ENCODE measurements around the gene SDR42E1.
"Not testable (repeated sequence)": the region's sequence is repeated elsewhere in the genome, so short reads cannot be mapped to it uniquely, and the experiment has no call there.

The SDR42E1 gene

GRCh38 chr16:82005027-82005830, 6.0 kb downstream of the SDR42E1 start:
- no peak for DNase-seq (ENCODE audit: low read depth in 2 of 2)

DNA sequence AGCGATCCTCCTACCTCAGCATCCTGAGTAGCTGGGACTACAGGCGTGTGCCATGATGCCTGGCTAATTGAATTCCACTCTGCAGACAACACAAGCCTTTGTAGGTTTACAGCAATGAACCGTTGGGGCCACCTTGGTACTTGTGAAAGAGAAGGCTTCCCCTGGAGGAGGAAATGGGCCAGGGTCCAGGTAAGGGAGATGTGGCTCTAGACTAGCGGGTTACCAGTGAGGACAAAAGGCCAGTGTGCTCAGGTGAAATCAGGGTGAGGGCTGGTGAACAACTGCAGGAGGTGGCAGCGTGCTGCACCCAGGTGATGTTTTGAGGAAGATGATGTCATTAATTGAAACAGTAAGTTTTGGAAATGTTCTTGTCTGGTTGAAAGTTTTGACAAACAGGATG, 6.7 kb downstream of the SDR42E1 start:
- no peak for DNase-seq (ENCODE audit: low read depth in 2 of 2)

GRCh38 chr16:82002831-82003230, 8.4 kb downstream of the SDR42E1 start:
- no peak for DNase-seq (ENCODE audit: low read depth in 2 of 2)

DNA sequence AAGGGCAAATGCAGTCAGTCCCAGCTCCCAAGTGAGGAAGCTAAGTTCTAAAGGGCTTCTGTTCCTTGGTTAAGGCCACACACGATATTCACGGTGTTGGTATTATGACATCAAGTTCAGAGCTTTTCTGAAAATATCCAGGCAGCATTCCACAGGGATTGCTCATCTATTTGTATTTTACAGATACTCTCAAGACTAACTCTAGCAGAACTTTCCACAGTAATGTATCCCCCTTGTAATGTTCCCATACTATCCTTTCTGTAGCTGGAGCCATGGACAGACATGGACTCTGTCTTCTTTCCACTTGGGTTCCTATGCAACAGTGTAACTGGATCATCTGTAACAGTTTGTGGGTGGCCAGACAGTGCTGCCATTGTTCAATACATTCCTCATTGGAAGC, 13.5 kb downstream of the SDR42E1 start:
- no peak for DNase-seq (ENCODE audit: low read depth in 2 of 2)

GRCh38 chr16:81996664-81997509, 14.4 kb downstream of the SDR42E1 start:
- DNase-seq (ENCODE audit: low read depth in 2 of 2): no peak

- DNase-seq (ENCODE audit: low read depth in 2 of 2): no peak
Measured at GRCh38 chr16:81995651-81996050, 15.6 kb downstream of the SDR42E1 start.

- DNase-seq (ENCODE audit: low read depth in 2 of 2): no peak
Measured at GRCh38 chr16:81994485-81994884, 16.8 kb downstream of the SDR42E1 start.

DNA sequence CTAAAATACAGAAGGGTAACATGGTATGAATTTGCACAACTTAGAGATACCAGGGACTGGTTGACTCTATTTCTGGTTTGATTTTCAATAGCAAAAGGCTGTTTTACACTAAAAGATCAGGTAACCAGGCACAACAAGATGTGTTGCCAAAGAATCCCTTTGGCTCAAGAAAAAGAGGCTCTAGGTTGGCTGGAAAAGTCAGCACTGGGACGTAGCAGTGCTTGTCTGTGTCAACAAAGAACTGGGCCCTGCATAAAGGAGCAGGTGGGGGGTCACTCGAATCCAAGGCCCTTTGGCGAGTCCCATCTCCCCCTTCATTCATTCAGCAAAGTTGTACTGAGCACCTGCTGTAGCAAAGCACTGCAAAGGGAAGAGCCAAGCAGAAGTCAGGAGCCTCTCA, 18.4 kb downstream of the SDR42E1 start:
- DNase-seq (ENCODE audit: low read depth in 2 of 2): no peak

DNA sequence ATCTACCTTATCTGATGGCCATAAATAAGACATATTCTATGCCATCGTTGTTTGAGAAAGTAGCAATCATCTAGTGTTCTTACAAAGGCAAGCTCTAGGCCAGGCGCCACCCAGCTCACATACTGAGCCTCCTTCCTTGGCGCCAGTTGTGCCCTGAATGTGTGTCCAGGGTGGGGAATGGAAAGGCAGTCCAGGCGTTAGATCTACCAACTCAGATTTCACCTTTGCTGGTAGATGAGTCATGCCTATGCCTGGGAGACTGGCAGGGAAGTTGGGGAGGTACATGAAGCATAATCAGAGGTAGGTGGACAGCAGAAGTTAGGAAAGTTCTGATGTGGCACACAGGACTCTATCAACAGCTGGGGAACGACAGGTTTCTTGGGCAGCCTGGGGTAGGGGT, 23.6 kb downstream of the SDR42E1 start:
- DNase-seq (ENCODE audit: low read depth in 2 of 2): no peak

- DNase-seq (ENCODE audit: low read depth in 2 of 2): no peak
Measured at GRCh38 chr16:81987121-81987520, 24.1 kb downstream of the SDR42E1 start.

DNA sequence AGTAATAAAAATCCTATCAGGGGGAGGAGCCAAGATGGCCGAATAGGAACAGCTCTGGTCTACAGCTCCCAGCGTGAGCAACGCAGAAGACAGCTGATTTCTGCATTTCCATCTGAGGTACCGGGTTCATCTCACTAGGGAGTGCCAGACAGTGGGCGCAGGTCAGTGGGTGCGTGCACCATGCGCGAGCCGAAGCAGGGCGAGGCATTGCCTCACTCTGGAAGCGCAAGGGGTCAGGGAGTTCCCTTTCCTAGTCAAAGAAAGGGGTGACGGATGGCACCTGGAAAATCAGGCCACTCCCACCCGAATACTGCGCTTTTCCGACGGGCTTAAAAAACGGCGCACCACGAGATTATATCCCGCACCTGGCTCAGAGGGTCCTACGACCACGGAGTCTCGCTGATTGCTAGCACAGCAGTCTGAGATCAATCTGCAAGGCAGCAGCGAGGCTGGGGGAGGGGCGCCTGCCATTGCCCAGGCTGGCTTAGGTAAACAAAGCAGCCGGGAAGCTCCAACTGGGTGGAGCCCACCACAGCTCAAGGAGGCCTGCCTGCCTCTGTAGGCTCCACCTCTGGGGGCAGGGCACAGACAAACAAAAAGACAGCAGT, 33.8 kb downstream of the SDR42E1 start:
- DNase-seq (ENCODE audit: low read depth in 2 of 2): not testable (repeated sequence)

DNA sequence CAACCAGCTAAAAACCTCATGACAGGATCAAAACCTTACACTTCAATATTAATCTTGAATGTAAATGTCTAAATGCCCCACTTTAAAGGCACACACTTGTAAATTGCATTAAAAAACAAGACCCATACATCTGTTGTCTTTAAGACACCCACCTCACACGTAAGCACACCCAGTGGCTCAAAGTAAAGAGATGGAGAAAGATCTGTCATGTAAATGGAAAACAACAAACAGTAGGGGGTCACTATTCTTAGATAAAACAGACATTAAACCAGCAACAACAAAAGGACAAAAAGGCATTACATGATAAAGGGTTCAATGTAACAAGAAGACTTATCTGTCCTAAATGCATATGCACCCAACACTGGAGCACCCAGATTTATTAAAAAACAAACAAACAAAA, 35.6 kb downstream of the SDR42E1 start:
- DNase-seq (ENCODE audit: low read depth in 2 of 2): no peak

- DNase-seq (ENCODE audit: low read depth in 2 of 2): no peak
Measured at GRCh38 chr16:81973737-81974136, 37.5 kb downstream of the SDR42E1 start.

- no peak for DNase-seq (ENCODE audit: low read depth in 2 of 2)
Measured at GRCh38 chr16:81971853-81972252, 39.4 kb downstream of the SDR42E1 start.

- no peak for DNase-seq (ENCODE audit: low read depth in 2 of 2)
Measured at GRCh38 chr16:81967358-81967757, 43.9 kb downstream of the SDR42E1 start.

GRCh38 chr16:81964808-81965207, 46.5 kb downstream of the SDR42E1 start:
- no peak for DNase-seq (ENCODE audit: low read depth in 2 of 2)

- DNase-seq (ENCODE audit: low read depth in 2 of 2): no peak
Measured at GRCh38 chr16:81956213-81956948, 54.9 kb downstream of the SDR42E1 start.

DNA sequence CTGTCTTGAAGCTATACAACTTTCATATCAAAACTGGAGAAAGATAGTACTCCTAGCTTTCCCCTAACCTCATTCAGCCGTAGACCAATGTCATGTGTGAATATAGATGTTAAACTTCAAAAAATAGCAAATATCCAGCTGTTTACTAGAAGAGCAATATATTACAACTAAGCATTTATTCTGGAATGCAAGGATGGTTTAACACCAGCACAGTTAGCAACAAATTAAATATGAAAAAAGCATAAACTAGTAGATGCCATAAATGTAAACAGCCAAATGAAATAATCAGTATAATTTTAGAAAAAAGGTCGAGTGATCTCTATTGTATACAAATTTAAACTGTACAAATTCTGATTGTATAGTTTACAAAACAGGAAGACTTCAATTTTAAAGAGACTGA, 59.7 kb downstream of the SDR42E1 start:
- no peak for DNase-seq (ENCODE audit: low read depth in 2 of 2)

DNA sequence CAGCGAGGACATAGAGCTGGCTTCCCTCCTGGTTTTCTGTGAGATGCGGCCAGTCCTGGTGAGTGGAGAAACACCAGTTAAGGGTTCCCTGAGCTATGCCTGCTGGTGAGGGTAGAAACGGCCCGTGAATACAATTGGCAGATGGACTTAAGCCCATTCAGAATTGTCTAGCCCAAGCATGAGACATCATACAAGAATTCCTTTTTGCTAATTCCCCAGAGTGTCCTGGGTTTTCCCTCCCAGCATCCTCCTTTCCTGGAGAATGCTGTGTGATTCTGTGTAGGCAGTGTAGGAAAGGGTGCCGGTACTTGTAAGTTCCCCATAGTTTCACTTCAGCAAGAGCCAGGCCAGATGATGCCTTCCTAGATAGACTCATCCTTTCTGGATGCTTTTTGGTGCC, 65.1 kb downstream of the SDR42E1 start:
- DNase-seq (ENCODE audit: low read depth in 2 of 2): no peak

DNA sequence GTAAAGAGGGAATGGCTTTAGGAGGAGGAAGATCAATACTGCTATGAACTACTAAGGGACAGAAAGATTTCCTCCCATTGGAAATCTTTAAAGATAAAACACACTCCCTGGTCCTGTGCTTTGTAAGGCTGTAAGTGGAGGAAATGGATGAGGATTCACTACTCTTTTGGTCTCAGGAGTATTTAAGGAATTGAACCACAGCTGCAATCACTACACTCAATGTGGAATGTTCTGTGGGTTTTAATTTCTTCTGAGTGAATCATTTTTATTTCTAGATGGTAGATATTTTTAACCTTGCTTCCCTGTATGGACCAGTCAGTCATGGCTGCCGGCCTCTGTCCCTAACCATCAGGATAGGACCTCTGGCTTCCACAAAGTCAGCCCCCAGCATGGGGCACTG, 65.6 kb downstream of the SDR42E1 start:
- no peak for DNase-seq (ENCODE audit: low read depth in 2 of 2)

DNA sequence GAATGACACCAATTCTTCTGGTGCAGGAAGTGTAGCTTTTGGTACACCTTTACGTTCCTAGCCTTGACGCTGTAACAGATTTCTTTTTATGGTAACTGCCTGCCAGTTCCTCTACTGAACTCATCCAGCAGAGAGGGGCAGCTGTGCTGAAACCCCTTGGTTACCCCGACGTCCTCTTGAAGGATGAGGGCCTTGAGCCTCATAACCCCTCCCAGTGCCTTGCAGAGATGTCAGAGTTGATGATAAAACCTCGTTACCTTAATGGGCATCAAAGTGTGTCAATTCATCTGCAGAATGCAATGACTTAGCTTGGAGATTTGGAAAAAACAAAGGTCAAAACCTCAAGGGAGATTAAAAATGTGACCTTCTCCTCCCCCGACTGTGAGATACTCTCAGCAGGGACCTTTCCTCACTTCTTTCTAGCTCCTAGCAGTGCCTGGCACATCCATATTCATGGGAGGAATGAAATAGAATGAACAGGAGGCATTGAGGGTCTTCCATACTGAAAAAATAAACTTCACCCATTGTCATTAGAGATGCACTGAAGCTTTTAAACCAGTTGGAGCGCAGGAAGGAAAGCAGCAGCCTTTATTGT, 69.2 kb downstream of the SDR42E1 start:
- no peak for DNase-seq (ENCODE audit: low read depth in 2 of 2)
